Skeletal muscle satellite cell (primary cell): Measurements from ENCODE around the gene FAM20C.
A peak's percentile ranks its signal among the peaks of the same experiment; 100 is the strongest.

Experiments used
- H3K27me3 ChIP-seq: 2 replicates; pipeline ENCODE4 v1.7.0; 2013; ENCODE audit warnings: low read length; ENCODE audit not compliant: control insufficient read depth, insufficient read depth
- H3K36me3 ChIP-seq: 2 replicates; pipeline ENCODE4 v1.7.0; 2013; ENCODE audit warnings: mild to moderate bottlenecking, control low read depth, low read length; ENCODE audit not compliant: insufficient read depth
- H3K4me1 ChIP-seq: 2 replicates; pipeline ENCODE4 v1.7.0; 2013; ENCODE audit warnings: low read length; ENCODE audit not compliant: control insufficient read depth, insufficient read depth
- H3K4me2 ChIP-seq: 2 replicates; pipeline ENCODE4 v1.7.0; 2013; ENCODE audit warnings: mild to moderate bottlenecking, low read length
- H3K4me3 ChIP-seq: 2 replicates; pipeline ENCODE4 v1.7.0; 2013; ENCODE audit warnings: low read length
- H3K9ac ChIP-seq: 2 replicates; pipeline ENCODE4 v1.7.0; 2013; ENCODE audit warnings: mild to moderate bottlenecking, low read depth, low read length, moderate library complexity
- H3K9me3 ChIP-seq: replicated peaks from 2 replicates; pipeline ENCODE4 v1.7.0; 2013; ENCODE audit warnings: mild to moderate bottlenecking, control low read depth, low read length

FAM20C gene

DNA sequence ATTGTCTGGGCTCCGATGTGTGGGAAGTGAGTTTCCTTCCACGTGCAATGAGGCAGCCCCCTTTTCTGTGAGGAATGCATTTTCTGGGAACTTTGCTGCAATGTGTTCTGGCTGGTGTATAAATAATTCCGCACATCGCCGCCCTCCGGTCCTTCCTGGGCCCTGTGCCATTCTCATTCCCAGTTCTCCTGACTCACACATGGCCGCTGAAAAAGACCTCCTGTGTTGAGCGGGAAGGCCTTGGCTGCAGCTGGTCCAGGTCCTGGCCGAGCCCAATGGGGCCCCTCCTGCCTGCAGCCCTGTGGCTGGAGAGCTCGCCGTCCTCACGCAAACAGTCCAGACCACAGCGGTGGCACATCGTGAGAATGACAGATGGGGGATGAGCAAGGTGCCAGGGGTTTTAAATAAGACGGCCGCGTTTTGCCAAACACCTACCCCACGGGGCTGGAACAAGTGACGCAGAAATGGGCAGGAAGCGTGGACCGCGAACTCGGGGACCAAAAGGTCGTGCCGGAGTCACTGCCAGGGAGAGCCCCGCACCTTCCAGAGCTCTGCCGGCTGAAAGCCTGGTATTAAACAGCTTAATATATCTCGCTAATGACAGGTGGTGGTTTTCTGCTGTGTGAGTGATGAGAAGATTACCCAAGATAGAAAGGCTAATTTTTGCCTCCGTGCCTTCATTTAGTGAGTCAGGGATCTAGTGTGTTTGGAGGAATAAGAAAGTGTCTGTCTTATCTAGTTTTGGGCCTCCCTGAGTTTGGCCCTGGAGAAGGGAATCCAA lies 37.0 kb downstream of the FAM20C start:
- Histone ChIP-seq H3K4me1 (peaks cover 52% of the 10 kb centered on the region), H3K36me3 (peaks cover 4% of the 10 kb centered on the region), H3K9ac (no peak overlapping the region), H3K4me2 (peak overlapping the region; percentile 48), H3K9me3 (no peaks in the 10 kb centered on the region), H3K4me3 (no peak overlapping the region), H3K27me3 (no peaks in the 10 kb centered on the region)

DNA sequence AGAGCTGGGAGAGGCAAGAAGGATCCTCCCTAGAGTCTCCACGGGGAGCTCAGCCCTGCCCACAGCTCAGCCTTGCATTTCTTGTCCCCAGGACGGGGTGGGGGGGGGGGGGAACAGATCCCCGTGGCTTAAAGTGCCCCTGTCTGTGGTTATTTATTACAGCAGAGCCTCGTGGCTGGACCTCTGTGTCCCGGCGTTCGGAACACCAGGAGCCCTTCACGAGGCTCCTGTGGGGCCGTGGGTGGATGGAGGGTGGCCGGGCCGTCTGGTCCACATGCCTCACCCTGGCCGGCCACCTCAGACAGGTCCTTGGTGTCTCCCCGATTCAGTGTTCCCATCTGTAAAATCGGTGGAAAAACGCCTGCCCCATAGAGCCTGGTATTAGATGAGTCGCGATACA lies 37.9 kb downstream of the FAM20C start:
- H3K4me2 ChIP-seq: no peak overlapping the region
- H3K36me3 ChIP-seq: peaks cover 4% of the 10 kb centered on the region
- H3K27me3 ChIP-seq: no peaks in the 10 kb centered on the region
- H3K9me3 ChIP-seq: no peaks in the 10 kb centered on the region
- H3K4me1 ChIP-seq: peaks cover 61% of the 10 kb centered on the region
- no peak overlapping the region for H3K9ac ChIP-seq
- H3K4me3 ChIP-seq: no peak overlapping the region

DNA sequence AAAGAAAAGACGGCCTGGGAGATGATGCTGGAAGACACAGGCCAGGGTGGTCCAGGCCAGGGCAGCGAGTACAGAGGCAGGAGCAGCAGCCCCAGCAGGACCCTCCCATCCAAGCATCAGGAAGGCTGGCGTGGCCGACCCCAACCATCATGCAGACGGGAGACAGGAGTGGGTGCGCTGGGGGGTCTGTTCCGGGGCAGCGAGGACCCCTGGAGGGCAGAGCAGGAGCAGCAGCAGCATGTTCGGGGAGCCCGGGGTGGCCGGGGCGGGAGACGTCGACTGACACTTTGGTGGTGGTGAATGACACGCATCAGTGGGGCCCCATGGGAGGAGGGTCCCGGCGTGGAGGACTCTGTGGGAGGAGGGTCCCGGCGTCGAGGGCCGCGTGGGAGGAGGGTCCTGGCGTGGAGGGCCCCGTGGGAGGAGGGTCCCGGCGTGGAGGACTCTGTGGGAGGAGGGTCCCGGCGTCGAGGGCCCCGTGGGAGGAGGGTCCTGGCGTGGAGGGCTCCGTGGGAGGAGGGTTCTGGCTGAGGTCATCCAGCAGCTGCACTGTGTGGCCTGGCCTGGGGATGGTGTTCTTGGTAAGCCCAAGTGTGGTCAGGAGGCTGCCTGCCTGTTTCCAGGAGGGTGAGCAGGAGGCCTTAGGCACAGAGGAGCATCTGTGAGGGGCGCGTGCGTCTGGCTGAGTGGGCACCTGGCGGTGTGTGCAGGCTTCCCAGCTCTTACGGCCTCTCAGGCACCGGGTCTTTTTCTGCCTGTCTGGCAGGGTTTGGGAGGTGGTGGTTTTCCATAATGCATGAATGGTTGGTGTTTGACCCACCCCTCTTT lies 38.9 kb downstream of the FAM20C start:
- Histone ChIP-seq H3K27me3 (no peaks in the 10 kb centered on the region), H3K9me3 (no peaks in the 10 kb centered on the region), H3K36me3 (peaks cover 4% of the 10 kb centered on the region), H3K4me1 (peaks cover 60% of the 10 kb centered on the region), H3K4me3 (no peak overlapping the region), H3K4me2 (no peak overlapping the region), H3K9ac (no peak overlapping the region)

DNA sequence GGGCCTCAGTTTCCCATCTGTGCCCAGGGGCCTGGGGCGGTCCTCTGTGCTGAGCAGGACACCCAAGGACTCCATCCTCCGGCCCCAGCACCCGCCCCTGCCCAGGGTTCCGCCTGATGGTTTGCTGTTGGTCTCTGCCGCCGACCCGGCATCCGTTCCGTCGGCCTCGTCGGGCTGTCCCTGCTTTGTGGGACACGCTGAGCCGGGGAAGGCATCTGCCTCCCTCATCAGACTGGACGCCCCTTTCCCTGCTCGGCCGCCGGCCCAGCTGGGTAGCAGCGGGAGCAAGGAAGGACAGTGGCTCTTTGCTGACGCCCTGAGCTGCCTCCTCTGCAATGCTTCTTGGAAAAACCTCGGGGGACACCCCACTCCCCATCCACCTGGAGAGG lies 39.5 kb downstream of the FAM20C start:
- no peak overlapping the region for H3K4me2 ChIP-seq
- no peak overlapping the region for H3K9ac ChIP-seq
- H3K4me1 ChIP-seq: peaks cover 58% of the 10 kb centered on the region
- no peaks in the 10 kb centered on the region for H3K9me3 ChIP-seq
- peaks cover 5% of the 10 kb centered on the region for H3K36me3 ChIP-seq
- H3K4me3 ChIP-seq: no peak overlapping the region
- no peaks in the 10 kb centered on the region for H3K27me3 ChIP-seq

DNA sequence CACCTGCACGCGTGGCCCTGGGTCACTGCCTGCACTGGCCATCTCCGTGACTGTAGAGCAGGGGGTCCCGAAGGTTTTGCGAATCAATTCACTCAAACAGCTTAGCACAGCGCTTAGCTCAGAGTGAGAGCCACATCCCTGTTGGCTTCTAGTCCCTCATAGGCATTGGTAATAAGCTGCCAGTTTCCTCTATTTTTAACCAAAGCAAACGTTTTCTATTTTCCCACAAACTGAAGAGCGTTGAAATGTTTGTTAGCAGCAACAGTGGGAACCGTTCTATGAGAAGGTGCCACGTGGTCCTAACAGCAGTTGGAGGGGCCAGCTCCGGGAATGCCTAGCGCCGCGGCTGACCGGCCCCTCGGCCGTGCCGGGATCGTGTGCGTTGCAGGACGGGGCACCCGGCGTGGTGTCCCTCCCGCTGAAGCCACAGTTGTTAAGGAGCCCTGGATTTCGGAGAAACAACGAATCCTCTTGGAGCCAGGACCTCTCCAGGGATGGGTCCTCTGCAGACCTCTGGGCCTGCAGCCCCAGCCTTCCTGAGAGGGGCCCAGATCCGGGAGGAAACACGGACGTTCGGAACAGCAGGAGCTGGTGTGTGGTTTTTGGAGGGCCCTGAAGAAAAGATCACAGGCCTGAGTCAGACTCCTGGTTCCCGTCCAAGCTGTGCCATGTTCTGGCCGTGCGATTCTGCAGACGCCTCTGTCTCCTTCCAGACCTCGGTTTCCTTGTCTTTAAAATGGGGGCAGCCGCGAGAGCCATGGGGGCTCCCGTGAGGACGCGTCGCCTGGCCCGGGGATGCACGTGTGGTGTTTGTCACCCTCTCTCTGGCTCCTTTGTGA lies 40.3 kb downstream of the FAM20C start:
- Histone ChIP-seq H3K4me1 (peaks cover 58% of the 10 kb centered on the region), H3K27me3 (no peaks in the 10 kb centered on the region), H3K9me3 (no peaks in the 10 kb centered on the region), H3K4me3 (peak overlapping the region; percentile 37), H3K36me3 (peaks cover 10% of the 10 kb centered on the region), H3K4me2 (peak overlapping the region; percentile 76), H3K9ac (peak overlapping the region; percentile 40)

DNA sequence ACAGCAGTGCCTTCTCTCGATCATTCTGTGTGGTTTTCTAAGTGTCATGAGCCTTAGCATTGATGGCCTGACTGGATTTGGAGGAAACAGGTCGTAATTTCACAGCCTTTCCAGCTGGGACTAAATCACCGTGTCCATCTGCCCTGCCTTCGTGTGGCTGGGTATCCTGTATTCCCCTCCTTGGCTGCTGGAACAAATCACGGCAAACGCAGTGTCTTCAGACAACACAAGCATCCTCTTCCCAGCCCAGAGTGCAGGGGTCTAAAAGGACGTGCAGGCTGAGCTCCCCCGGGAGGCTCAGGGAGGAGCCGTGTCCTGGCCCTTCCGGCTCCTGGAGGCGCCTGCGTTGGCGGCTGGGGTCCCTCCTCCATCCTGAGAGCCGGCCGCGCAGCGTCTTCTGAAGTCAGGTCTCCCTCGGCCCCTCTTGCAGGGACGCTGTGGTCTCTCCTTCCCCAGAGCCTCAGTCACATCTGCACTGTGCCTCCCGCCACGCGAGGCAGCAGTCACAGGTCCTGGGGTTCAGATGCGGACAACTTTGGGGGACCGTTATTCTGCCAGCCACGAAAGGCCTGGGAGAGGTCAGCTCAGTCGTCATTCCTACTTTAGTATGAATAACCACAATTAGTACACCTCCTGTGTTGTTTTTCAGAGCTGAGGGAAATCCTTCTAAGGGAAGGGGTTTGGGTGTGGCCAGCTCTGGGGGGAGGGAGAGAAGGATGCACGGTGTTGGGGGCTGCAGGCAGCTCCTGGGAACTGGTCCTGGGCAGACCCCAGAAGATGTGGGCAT lies 41.1 kb downstream of the FAM20C start:
- peak overlapping the region; percentile 76 for H3K4me2 ChIP-seq
- peaks cover 55% of the 10 kb centered on the region for H3K4me1 ChIP-seq
- no peaks in the 10 kb centered on the region for H3K27me3 ChIP-seq
- peaks cover 10% of the 10 kb centered on the region for H3K36me3 ChIP-seq
- H3K4me3 ChIP-seq: no peak overlapping the region
- no peak overlapping the region for H3K9ac ChIP-seq
- H3K9me3 ChIP-seq: no peaks in the 10 kb centered on the region

DNA sequence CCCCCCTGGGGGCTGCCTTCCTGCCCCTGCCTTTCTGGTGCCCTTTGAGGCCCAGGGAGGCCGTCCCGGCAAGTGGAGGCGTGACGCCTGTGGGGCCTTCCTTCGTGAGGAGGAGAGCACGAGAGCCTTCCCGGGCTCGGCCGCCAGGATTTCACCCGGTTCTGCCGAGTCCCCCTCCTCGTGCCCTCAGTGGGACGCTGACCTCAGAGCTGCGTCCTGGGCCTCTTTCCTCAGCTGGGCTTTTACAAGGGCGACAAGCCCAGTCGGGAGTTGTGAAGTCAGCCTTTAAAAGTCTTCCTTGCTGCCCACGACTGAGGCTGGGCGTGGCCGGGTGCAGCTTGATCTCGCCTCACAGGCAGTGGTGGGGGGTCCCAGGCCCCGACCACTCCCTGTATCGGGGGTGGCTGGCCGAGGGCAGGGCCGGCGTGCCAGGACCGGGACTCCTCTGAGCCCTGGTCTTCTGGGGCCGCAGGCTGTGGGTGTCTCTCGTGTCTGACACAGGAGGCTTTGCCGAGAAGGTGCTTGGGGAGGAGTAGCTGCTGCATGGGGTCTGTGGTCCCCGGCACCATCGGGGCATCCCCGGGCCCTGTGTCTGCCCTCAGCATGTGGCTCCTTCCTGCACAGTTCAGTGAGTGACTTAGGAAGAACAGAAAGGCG lies 41.8 kb downstream of the FAM20C start:
- Histone ChIP-seq H3K27me3 (no peaks in the 10 kb centered on the region), H3K4me2 (peak overlapping the region; percentile 17), H3K4me1 (peaks cover 48% of the 10 kb centered on the region), H3K36me3 (peaks cover 10% of the 10 kb centered on the region), H3K4me3 (no peak overlapping the region), H3K9ac (no peak overlapping the region), H3K9me3 (no peaks in the 10 kb centered on the region)

DNA sequence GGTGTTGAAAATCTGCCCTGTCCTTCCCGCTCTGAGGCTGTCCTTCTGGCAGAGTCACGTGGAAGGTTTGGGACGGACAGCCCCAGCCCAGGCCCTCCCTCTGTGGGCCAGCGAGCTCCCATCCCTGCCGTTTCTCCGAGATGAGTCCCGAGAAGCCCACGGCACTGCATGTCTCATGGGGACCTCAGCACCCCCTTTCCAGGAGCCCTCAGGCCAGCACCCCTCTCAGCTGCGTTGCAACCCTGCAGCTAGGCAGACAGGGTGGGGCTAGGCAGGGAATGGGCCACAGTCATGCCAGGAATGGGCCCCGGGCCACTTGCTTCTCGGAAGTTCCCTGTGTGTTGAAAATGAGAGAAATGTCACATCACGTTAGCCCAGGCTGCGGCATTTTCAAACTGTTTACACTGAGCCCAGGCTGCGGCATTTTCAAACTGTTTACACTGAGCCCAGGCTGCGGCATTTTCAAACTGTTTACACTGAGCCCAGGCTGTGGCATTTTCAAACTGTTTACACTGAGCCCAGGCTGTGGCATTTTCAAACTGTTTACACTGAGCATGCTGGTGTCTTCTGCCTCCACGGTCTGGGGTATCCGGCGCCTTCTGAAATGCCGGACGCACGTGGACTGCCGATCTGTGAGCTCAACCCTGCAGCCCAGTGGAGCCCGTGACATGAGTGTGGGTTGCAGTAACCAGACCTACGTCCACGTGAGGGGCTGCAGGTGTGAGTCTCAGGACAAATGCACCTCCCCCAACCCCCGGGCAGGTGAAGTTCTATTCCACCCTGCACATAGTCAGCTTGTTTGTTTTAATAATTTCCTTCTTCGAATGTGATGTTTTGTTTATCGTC lies 42.6 kb downstream of the FAM20C start:
- H3K4me1 ChIP-seq: peaks cover 42% of the 10 kb centered on the region
- no peaks in the 10 kb centered on the region for H3K9me3 ChIP-seq
- peak overlapping the region; percentile 17 for H3K4me2 ChIP-seq
- no peaks in the 10 kb centered on the region for H3K27me3 ChIP-seq
- H3K9ac ChIP-seq: no peak overlapping the region
- peaks cover 10% of the 10 kb centered on the region for H3K36me3 ChIP-seq
- H3K4me3 ChIP-seq: no peak overlapping the region

DNA sequence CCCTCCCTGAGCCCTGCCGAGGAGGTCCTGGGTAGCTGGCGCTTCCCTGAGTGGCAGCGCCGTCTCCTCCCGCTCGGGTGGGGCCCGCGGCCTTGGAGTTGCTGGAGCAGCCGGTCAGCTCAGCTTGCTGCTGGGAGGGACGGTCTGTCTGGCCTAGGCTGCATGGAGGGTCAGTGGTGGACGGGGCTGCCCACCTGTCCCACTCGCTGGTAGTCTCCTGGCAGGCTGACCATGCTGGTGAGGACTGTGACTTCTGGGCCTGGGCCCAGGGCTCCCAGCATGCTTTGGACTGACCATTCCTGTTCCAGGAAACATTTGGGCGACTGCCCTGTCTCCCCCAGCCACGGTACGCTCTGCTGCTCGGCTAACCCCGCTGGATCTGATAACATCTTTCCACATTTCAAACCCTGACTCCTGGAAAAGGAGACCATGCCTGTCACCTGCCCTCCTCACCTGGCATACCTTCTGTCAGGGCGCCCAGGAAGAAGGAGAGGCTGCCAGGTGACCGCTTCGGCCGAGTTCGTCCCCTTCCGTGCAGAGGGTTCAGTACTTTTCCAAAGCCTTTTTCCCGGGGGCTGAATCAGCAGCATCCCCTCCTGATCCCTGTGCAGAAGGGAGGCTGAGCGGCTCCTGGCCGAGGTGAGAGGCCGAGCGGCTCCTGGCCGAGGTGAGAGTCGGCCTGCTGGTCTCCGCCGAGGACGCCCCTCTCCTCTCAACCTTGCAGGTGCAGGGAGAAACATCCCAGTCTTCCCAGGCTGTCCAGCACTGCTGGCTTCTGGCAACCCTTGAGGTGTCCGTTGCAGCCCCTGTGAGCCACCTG lies 43.4 kb downstream of the FAM20C start:
- no peak overlapping the region for H3K4me3 ChIP-seq
- peaks cover 42% of the 10 kb centered on the region for H3K4me1 ChIP-seq
- no peak overlapping the region for H3K9ac ChIP-seq
- no peak overlapping the region for H3K4me2 ChIP-seq
- peaks cover 10% of the 10 kb centered on the region for H3K36me3 ChIP-seq
- H3K9me3 ChIP-seq: no peaks in the 10 kb centered on the region
- no peaks in the 10 kb centered on the region for H3K27me3 ChIP-seq
